ENCODE measurements around the gene GNG11.

GRCh38 chr7:93958216-93958615, 36.7 kb downstream of the GNG11 start:
- TF ChIP-seq, protein P1, sequence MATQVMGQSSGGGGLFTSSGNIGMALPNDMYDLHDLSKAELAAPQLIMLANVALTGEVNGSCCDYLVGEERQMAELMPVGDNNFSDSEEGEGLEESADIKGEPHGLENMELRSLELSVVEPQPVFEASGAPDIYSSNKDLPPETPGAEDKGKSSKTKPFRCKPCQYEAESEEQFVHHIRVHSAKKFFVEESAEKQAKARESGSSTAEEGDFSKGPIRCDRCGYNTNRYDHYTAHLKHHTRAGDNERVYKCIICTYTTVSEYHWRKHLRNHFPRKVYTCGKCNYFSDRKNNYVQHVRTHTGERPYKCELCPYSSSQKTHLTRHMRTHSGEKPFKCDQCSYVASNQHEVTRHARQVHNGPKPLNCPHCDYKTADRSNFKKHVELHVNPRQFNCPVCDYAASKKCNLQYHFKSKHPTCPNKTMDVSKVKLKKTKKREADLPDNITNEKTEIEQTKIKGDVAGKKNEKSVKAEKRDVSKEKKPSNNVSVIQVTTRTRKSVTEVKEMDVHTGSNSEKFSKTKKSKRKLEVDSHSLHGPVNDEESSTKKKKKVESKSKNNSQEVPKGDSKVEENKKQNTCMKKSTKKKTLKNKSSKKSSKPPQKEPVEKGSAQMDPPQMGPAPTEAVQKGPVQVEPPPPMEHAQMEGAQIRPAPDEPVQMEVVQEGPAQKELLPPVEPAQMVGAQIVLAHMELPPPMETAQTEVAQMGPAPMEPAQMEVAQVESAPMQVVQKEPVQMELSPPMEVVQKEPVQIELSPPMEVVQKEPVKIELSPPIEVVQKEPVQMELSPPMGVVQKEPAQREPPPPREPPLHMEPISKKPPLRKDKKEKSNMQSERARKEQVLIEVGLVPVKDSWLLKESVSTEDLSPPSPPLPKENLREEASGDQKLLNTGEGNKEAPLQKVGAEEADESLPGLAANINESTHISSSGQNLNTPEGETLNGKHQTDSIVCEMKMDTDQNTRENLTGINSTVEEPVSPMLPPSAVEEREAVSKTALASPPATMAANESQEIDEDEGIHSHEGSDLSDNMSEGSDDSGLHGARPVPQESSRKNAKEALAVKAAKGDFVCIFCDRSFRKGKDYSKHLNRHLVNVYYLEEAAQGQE (IDR thresholded peaks at IDR 0.05; ENCODE audit: insufficient read depth in 1 of 2, low read depth in 2 of 2, low read length in 2 of 2) = no peak
- TF ChIP-seq POLR2AphosphoS5 (IDR thresholded peaks at IDR 0.05; ENCODE audit: low read depth, low read length) (no peak), SIN3A (IDR thresholded peaks at IDR 0.05; ENCODE audit: borderline replicate concordance, insufficient read depth, low read length) (no peak), TAF1 (IDR thresholded peaks at IDR 0.05; ENCODE audit: borderline replicate concordance, insufficient read depth, low read length) (no peak), FOXP2 (optimal IDR thresholded peaks at IDR 0.05; ENCODE audit: borderline replicate concordance, extremely low read depth, extremely low read length, insufficient read depth) (no peak)
